HS-5 (cell line): ENCODE data around the gene BOLA3.
A peak's percentile ranks its signal among the peaks of the same experiment; 100 is the strongest.
"Not testable (repeated sequence)": the region's sequence is repeated elsewhere in the genome, so short reads cannot be mapped to it uniquely, and the experiment has no call there.

Experiments
- DNase-seq: peaks from one replicate; pipeline ENCODE4 v3.0.0-alpha.2; 2012; ENCODE audit warnings: low read depth

BOLA3 gene

DNA sequence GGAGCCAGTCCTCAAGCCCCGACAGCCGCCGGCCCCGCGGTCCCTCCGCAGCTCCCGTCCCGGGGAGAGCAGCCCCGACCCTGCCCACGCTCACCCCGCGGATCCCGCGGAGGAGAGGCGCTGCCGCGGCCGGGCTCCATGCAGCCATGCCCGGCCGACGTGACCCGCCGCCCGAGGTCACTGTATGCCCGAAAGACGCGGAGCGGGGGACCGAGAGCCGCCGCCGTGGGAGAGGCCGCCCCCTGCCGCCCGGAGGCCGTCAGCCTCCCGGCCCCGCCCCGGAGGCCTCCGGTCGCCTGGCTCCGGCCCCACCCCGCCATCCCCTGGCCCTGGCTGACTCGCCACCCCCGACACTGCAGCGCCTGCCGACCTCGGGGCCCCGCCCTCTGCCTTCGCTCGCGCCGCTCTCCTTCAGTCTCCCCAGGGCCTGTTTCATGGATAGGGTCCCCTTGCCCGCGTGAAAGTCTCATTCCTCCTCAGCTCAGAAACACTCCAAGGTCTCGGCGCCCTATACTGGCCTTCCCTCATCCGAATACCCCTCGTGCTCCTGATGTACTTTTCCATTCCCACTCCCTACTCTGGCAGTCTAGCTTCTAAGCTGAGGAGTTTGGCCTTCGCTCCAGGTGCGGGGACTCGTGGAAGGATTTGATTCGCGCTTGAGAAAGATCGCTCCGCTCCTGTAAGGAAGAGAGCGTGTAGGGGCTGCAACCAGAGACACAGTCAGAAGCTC is at the start of gene BOLA3:
Gene BOLA3, minus strand, starts transcription at position 186 of the 730 bp plus-strand sequence. Its CDS starts 38 bp downstream, at position 148.
- peak; percentile 33 for DNase-seq

- DNase-seq = no peak
Observed at GRCh38 chr2:74197049-74197448, 49.3 kb upstream of the BOLA3 start.

DNA sequence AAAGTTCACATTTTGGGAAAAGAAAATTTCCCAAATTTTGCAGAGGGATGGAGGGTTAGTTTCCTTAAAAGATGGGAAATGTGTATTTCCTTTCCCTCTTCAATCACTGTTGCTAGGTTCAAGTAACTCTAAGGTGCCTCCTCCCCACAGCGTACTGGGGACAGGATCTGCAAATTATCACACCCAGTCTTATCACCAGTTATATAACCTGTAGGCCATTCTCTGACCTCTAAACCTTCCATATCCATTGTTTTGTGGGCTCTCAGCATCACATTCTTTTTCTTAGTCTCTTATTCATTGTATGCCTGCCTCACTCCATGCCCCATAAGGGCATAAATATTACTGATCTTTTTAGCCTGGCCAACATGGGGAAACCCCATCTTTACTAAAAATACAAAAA is 47.1 kb upstream of the BOLA3 start:
- no peak for DNase-seq

DNA sequence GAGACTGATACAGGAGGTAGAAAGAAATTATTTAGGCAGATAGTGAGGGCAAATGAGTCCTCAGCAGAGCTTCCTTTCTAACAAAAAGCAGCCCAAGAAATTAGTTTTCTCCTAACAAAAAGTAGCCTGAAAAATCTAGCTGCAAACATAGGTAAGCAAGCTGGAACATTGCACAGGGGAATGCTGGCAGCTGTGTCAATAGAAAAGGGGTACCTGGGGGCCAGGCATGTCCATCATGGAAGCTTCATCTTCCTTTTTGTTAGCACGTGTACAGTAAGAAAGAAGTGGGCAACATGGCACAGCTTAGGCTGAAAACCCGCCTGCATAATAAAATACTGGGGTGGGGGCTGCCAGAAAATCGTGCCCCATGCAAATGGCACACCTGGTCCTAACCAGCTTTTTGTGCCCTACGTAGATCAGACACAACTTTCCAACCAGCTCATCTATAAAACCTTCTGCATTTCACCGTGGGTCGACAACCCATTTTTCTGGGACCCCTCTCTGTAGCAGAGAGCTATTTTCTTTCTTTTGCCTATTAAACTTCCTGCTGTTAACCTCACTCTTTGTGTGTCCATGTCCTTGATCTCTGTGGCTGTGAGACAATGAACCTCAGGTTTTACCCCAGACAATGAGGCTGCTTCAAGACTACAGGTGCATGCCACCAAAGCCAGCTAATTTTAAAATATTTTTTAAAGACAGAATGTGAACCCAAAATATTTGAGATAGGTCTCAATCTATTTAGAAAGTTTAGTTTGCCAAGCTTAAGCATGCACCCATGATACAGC is 44.1 kb upstream of the BOLA3 start:
- no peak for DNase-seq

DNA sequence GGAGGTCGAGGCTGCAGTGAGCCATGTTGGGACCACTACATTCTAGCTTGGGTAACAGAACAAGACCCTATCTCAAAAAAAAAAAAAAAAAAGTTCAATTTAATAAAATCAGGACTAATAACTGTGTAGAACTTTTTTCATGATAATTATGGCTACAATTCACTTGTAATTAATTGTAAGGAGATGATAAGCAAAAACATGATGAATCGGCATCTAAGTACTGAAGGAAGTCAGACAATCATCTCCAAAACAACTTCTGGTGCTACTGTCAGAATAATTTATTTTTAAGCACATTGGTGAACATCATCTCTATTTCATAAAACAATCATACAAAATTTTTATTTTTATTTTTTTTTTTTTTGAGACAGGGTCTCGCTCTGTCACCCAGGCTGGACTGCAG is 41.0 kb upstream of the BOLA3 start:
- DNase-seq = no peak

GRCh38 chr2:74188018-74188601 is 40.4 kb upstream of the BOLA3 start:
- DNase-seq = peak; percentile 75

GRCh38 chr2:74186706-74187105 is 39.0 kb upstream of the BOLA3 start:
- DNase-seq = not testable (repeated sequence)

- DNase-seq = no peak
Observed at GRCh38 chr2:74186038-74186437, 38.3 kb upstream of the BOLA3 start.

GRCh38 chr2:74183878-74184277 is 36.2 kb upstream of the BOLA3 start:
- no peak for DNase-seq

DNA sequence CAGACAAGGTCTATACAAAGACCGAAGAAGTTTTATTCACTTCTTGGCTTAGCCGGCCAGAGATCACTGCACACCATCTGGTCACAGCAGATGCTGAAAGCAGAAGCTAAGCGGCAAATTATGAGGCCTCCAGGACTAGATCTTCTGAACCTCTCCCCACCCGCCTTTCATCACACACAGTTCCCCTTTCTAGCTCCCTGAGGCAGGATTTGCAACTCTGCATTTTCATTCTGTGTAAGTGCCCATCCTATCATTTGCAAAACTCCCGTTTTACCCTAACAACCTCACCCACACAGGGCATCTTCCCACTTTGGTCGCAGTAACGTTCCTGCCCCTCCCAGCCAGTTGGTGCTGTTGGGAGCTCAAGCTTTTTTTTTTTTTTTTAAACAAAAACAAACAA is 34.0 kb upstream of the BOLA3 start:
- DNase-seq = no peak

DNA sequence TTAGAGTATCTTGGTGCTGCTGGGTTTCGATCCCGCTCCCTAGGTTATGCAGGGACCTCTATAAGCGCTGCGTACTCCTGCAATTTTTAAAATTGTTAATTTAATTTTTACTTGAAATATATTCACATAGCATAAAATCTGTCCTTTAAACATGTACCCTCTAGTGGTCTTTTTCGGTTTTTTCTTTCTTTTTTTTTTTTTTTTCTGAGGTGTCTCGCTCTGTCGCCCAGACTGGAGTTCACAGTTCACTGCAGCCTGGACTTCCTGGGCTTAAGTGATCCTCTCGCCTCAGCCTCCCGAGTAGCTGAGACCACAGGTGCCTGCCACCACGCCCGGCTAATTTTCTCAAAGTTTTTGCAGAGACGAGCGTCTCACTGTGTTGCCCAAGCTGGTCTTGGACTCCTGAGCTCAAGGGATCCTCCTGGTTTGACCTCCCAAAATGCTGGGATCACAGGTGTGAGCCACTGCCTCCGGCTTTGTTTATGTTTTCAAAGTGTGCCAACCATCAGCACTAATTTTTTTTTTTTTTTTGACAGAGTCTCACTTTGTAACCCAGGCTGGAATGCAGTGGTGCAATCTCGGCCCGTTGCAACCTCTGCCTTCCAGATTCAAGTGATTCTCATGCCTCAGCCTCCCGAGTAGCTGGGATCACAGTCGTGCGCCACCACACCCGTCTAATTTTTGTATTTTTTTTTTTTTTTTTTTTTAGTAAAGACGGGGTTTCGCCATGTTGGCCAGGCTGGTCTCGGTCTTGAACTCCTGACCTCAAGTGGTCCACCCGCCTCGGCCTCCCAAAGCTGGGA is 31.6 kb upstream of the BOLA3 start:
- no peak for DNase-seq

GRCh38 chr2:74178211-74179062 is 30.7 kb upstream of the BOLA3 start, which contains the start of gene MOB1A:
Gene MOB1A, minus strand, starts transcription at chr2:74178879. Its CDS starts 205 bp downstream, at chr2:74178674.
- DNase-seq = peak; percentile 89

DNA sequence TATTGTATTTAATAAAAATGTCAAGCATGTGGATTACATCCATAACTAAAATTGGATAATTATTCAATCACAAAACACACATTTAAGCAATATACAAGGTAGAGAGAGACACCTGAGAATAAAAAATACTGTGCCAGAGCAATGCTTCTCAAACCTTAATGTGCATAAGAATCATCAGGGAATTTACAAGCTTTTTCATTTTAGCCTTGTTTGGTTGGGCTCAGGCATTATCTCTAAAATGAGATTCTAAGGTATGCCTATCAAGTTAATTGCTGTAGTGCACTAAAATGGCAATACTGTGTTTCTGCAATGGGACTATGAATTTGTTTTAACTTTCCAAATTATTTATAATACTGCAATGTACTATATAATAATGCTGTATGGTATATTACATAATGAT is 30.0 kb upstream of the BOLA3 start:
- no peak for DNase-seq

- DNase-seq = no peak
Observed at GRCh38 chr2:74174909-74175308, 27.2 kb upstream of the BOLA3 start.

- no peak for DNase-seq
Observed at GRCh38 chr2:74168739-74169138, 21.0 kb upstream of the BOLA3 start.

DNA sequence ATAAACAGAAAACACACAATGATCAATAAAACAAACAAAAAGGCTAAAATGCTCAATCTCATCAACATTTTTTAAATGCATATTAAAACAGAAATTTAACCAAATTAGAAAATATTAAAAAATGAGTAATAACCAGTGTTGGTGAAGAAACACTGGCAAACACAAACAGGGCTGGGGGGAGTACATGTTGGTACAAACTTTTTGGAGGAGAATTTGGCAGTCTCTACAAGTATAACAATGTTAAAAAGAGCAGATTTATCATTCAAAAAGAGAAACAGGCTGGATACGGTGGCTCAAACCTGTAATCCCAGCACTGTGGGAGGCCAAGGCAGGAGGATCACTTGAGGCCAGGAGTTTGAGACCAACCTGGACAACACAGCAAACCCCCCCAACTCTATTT is 17.0 kb upstream of the BOLA3 start:
- no peak for DNase-seq

DNA sequence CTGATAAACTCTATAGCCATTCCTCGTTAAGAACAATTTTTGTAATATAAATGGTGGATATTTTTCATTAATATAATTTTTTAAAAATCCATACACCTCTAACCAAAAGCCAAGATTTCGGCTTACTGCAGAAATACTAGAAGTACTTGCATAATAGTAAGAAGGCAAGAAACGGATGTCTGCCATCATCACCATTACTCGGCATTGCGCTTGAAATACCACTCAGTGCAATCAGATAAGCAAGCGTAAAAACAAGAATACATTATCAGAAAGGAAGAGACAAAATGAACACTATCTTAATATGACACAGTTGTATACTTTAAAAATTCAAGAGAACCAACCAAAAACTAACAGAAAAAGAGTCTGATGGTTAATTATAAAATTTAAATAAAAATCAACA is 15.2 kb upstream of the BOLA3 start:
- DNase-seq = no peak

- DNase-seq = no peak
Observed at GRCh38 chr2:74155830-74156229, 8.1 kb upstream of the BOLA3 start.

DNA sequence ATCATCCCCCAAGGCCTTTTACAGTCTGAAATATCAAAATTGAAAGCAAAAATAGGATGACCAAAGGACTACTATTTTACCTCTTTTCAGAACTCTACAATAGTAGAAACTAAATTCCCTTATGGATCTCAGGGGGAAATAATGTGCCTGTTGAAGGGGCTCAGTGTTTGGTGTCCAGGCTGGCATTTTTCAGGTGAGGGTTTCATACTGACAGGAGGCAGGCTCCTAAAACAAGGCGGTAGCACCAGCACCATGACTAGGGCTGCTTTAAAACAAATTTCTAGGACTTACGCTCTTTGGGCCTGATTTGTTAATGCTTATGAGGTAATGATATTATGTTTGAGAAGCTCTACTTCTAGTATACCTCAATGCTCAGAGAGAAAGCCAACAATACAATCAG is 5.2 kb upstream of the BOLA3 start:
- no peak for DNase-seq

- no peak for DNase-seq
Observed at GRCh38 chr2:74149570-74150319, 2.0 kb upstream of the BOLA3 start.

- DNase-seq = no peak
Observed at GRCh38 chr2:74149247-74149525, 1.5 kb upstream of the BOLA3 start.
